Left ventricle myocardium inferior (tissue), 1 donor: ENCODE data around the gene ADD2. TPM values are rescaled to one million over a fixed set of nuclear protein-coding genes. Genes with fewer than 3 reads are reported as not detected.

Experiments
- DNase-seq: peaks from one replicate; pipeline ENCODE4 v3.0.0-alpha.2; 2020
- H3K27ac ChIP-seq: fragments of 200-600 bp; replicated peaks from 2 replicates; pipeline ENCODE4 v1.8.0; 2021
- H3K27me3 ChIP-seq: fragments of 200-600 bp; 2 replicates; pipeline ENCODE4 v1.8.0; 2021; ENCODE audit warnings: low read depth
- H3K36me3 ChIP-seq: fragments of 200-600 bp; 2 replicates; pipeline ENCODE4 v1.8.0; 2021
- H3K4me1 ChIP-seq: fragments of 200-600 bp; 2 replicates; pipeline ENCODE4 v1.8.0; 2021
- H3K4me3 ChIP-seq: fragments of 200-600 bp; 2 replicates; pipeline ENCODE4 v1.8.0; 2021; ENCODE audit warnings: mild to moderate bottlenecking, moderate library complexity
- H3K9me3 ChIP-seq: fragments of 200-600 bp; replicated peaks from 2 replicates; pipeline ENCODE4 v1.8.0; 2021
- CTCF ChIP-seq: fragments of 200-600 bp; IDR thresholded peaks from 2 replicates; pipeline ENCODE4 v1.8.0; 2021; ENCODE audit warnings: antibody characterized with exemption, mild to moderate bottlenecking, borderline replicate concordance
- intact Hi-C: fragments of 100-400 bp; cut with micrococcal nuclease; formaldehyde crosslinking; loops from one replicate; pipeline ENCODE4 v1.11.0; 2022
- total RNA-seq: library from RNA; stranded (reverse); fragmentation: NEBNext Ultra II Directional; extraction: Animal tissue kit (Norgen Biotek cat#: 25700); gene quantifications from one replicate; pipeline ENCODE4 v1.2.1, GENCODE V29; 2021
- donor health status: DM: no; HTN: yes; CAD: no; lungs with severe emphysema.

The ADD2 gene
- total RNA-seq, 1 donor from 2014 or later = 2.7 TPM

GRCh38 chr2:70643715-70644114 is 124.3 kb downstream of the ADD2 start:
- H3K27ac ChIP-seq = no peak overlapping the region
- peaks cover 28% of the 10 kb centered on the region for H3K27me3 ChIP-seq
- no peaks in the 10 kb centered on the region for H3K4me1 ChIP-seq
- H3K36me3 ChIP-seq = no peaks in the 10 kb centered on the region
- peak; percentile 25 for TF ChIP-seq CTCF
- no peak for DNase-seq
- H3K9me3 ChIP-seq = no peaks in the 10 kb centered on the region
- intact Hi-C loops = no loop called here
- H3K4me3 ChIP-seq = no peak overlapping the region

GRCh38 chr2:70641263-70641784 is 126.7 kb downstream of the ADD2 start:
- Histone ChIP-seq H3K36me3 (no peaks in the 10 kb centered on the region), H3K4me1 (no peaks in the 10 kb centered on the region), H3K27ac (no peak overlapping the region), H3K4me3 (no peak overlapping the region), H3K9me3 (peaks cover 3% of the 10 kb centered on the region), H3K27me3 (peaks cover 43% of the 10 kb centered on the region)
- intact Hi-C loops = no loop called here
- no peak for TF ChIP-seq CTCF
- no peak for DNase-seq

- Histone ChIP-seq H3K4me3 (no peak overlapping the region), H3K27ac (no peak overlapping the region), H3K9me3 (peaks cover 7% of the 10 kb centered on the region), H3K27me3 (peaks cover 57% of the 10 kb centered on the region), H3K4me1 (no peaks in the 10 kb centered on the region), H3K36me3 (no peaks in the 10 kb centered on the region)
- TF ChIP-seq CTCF = no peak
- intact Hi-C loops = no loop called here
- DNase-seq = no peak
Observed at GRCh38 chr2:70639841-70640436, 128.1 kb downstream of the ADD2 start.

- Histone ChIP-seq H3K4me1 (no peaks in the 10 kb centered on the region), H3K27me3 (peaks cover 59% of the 10 kb centered on the region), H3K4me3 (no peak overlapping the region), H3K9me3 (peaks cover 18% of the 10 kb centered on the region), H3K27ac (no peak overlapping the region), H3K36me3 (no peaks in the 10 kb centered on the region)
- no peak for DNase-seq
- TF ChIP-seq CTCF = no peak
- intact Hi-C loops = no loop called here
Observed at GRCh38 chr2:70638561-70638960, 129.4 kb downstream of the ADD2 start.

- no peak for TF ChIP-seq CTCF
- Histone ChIP-seq H3K27me3 (peaks cover 29% of the 10 kb centered on the region), H3K4me1 (no peaks in the 10 kb centered on the region), H3K4me3 (no peak overlapping the region), H3K27ac (no peak overlapping the region), H3K9me3 (peaks cover 25% of the 10 kb centered on the region), H3K36me3 (no peaks in the 10 kb centered on the region)
- intact Hi-C loops = no loop called here
- no peak for DNase-seq
Observed at GRCh38 chr2:70633508-70633907, 134.5 kb downstream of the ADD2 start.
